HG02943 (cell line): ENCODE measurements around the gene PLXNA2.

ENCODE experiments used
- ATAC-seq: cut with Tn5 transposase; IDR thresholded peaks from one replicate; pipeline ENCODE4 v1.9.1; 2021; ENCODE audit warnings: mild to moderate bottlenecking, low read depth, moderate library complexity; ENCODE audit not compliant: unreplicated experiment

The PLXNA2 gene

DNA sequence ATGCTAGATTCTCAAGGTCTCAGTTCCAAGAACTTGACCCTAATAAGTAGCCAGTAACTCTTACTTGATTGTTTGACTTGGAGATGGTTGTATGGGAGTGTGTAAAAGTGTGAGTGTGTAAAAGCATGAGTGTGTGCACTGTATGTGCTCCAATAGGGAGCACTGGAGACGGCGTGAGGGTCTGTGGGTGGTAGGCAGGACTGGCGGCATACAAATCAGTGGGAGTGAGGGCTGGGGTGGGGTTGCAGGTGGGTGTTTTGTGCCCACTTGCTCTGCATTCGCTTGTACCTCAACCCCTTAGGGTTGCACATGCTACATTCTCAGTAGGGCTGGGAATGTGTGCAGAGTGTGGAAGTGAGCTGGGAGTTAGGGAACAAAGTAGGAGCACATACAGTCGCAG is 253.7 kb downstream of the PLXNA2 start:
- ATAC-seq, result no peak

GRCh38 chr1:207988326-207989165 is 255.6 kb downstream of the PLXNA2 start:
- ATAC-seq, result no peak

- ATAC-seq, result no peak
These were observed 257.0 kb downstream of the PLXNA2 start for GRCh38 chr1:207987164-207987563.

- no peak for ATAC-seq
These were observed 258.2 kb downstream of the PLXNA2 start for GRCh38 chr1:207985996-207986395.

DNA sequence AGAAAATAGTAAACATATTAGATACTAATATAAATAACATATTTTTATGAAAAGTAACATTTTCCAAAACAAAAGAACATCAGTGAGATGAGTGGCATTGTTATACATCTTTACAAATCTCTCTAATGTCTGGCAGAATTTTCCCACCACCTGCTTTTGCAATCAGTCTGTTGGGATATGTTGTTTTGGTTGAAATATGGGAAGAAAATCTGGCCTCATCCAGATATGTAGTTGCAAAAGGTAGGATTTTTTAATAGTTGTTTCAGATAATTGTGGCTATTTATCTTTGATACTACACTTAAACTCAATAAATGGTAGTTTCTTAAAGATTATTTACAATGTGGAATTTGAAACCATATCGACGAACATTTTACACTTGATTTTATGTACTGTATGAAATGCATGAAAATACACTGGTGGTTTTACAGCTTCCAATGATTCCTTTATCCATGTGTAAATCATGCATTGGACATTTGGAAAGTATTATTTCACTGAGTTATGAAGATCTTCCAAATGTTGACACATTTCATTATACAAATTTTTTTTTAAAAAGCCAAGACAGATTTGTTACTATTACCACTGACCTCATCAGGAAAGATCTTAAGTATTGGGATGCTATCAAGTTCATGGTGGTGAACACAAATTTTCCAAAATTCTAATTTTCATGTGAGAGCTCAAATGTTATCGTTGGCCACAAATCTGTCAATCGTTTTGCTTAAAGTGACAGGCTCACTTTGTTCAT is 259.2 kb downstream of the PLXNA2 start:
- no peak for ATAC-seq

DNA sequence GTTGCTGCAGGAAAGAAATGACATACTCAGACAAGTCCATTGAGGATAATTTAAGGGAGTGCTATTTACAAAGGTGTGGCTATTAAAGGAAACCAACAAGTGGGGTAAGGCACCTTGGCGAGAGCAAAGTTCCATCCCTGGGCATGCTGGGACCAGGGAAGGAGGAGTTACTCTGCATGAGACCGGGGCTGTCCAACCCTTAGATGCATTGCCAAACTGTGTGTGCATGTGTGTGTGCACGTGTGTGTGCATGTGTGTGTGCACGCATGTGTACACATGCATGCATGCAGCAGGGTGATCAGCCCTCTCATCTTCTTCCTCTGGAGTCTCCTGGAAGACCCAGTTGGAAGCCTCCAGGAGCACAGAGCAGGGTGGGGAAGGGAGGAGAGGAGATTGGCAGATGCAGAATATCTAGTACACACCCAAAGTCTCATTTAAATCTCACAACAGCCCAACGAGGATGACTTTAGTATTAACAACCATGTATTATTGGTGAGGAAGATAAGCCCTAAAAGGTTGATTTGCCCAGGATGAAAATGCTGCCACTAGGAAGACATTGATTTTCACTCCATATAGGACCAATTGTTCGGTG is 261.0 kb downstream of the PLXNA2 start:
- no peak for ATAC-seq

DNA sequence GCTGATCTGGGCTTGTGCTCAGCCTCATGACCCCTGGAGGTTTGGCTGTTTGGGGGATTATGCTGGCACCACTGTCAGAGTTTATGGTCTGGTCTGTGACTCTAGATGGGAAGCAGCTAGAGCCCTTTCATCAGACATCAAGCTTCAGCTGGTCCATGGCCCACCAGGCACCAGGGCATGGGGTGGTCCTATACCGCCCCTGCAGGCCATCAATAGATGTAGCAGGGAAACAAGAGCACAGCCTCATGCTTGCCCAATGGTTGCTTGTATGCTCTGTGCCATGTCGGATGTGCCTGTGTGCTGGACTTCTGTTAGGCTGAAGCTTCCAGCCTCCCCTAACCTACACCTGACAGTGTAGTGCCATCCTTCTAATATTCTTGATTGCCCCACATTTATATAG is 262.2 kb downstream of the PLXNA2 start:
- no peak for ATAC-seq

GRCh38 chr1:207978441-207978840 is 265.7 kb downstream of the PLXNA2 start:
- ATAC-seq, result no peak

- ATAC-seq, result no peak
These were observed 266.3 kb downstream of the PLXNA2 start for GRCh38 chr1:207977876-207978275.

- ATAC-seq, result no peak
These were observed 270.2 kb downstream of the PLXNA2 start for GRCh38 chr1:207973898-207974568.

- ATAC-seq, result no peak
These were observed 271.8 kb downstream of the PLXNA2 start for GRCh38 chr1:207972337-207972736.
